ENCODE measurements around the gene CDH4.

The CDH4 gene

DNA sequence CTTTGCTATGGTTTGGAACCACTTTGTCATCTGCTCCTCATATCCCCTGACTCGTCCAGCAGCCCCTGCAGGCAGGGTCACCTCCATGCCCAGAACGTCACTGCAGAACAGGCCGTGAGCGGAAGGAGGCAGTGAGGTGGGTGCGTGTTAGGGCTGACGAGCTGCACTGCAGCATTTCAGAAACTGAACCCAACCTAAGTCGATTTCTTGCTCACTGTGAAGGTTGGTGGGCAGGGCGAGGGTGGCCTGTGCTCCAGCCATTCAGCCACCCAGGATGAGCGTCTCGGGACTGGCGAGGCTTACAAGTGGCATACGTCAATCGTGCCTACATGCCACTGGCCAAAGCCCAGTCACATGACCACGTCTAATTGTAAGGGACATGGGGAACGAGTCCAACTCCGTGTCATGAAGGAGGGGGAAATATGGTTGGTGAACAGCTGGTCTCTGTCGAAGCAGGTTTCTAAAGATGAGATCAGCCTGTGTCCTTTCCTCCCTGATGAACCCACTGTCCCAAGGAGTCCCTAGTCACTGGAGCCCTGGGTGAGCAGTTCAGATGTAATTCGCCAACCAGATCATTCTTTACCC is 524.5 kb downstream of the CDH4 start:
- DNase-seq, result no peak

DNA sequence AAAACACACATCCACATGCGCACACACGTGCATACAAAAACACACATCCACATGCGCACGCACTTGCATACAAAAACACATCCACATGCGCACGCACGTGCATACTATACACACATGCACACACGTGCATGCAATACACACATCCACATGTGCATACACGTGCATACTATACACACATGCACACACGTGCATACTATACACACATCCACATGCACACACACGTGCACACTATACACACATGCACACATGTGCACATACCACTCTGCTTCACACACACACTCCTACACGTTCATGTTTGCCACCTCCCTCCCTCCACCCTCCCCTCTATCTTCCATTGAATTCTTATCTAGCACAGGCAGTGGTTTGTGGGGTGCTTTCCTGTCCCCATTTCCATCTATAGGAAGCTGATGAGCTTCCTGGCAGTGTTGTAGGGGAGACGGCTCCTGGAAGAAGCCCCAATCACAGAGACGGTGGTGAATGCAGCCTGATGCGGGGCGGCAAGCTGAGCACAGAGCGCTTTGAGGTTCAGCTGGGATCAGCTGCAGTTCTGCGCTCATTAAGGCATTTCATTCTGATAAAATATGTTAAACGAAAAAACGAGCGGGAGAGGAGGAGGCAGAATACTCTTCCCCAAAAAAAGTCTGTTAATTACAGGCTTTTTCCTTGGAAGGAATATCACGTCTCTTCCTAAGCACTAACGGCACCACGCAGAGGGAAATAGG is 525.9 kb downstream of the CDH4 start:
- no peak for DNase-seq

DNA sequence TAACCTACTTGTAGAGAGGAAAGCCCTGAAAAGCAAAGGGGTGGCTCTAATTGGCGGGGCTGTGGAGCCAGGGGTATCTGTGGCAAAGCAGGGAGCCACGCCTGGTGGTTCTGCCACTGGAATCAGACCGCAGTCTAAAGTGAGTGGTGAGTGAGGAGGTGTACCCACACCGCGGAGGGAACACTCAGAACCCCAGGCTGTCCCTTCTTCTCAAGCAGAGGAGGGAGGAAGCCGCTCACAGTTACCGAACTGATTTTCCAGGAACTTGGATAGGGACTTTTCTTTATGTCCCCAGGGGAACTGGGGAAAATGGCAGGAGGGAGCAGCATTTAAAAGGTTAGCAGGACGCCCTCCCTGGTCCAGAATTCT is 526.4 kb downstream of the CDH4 start:
- DNase-seq, result no peak

DNA sequence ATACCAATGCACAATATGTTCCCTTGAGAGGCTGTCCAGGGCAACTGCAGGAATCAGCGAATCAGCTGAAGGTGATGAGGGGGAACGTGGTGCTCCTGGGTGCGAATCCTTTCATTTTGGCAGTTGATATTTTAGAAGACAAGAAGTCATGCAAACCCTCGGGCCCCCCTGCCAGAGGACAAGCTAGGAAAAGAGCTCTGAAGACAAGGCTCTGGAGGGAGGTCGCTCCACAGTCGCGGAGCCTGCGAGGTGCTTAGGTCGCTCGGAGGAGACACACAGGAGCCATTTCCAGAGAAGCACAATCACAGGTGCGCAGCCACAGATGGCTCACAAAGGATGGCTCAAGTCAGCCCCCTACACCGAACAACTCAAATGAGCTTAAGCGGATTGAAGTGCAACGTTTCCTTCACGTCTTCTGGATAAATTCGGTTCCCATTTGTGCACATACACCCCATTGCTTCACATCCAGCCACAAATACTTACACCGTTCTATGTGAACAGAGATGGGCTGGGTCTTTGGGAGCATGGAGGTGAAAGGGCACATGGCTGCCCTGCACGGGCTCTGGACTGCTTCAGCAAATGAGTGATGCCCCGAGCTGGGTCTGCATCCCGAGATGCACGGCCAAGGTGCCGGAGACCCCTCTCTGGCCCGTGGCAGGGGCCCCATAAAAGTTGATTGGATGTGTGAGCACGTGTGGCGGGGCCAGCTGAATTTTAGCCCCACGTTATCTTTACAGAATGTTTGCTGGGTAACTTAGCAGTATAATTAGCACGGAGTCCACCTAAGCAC is 527.3 kb downstream of the CDH4 start:
- DNase-seq, result no peak

DNA sequence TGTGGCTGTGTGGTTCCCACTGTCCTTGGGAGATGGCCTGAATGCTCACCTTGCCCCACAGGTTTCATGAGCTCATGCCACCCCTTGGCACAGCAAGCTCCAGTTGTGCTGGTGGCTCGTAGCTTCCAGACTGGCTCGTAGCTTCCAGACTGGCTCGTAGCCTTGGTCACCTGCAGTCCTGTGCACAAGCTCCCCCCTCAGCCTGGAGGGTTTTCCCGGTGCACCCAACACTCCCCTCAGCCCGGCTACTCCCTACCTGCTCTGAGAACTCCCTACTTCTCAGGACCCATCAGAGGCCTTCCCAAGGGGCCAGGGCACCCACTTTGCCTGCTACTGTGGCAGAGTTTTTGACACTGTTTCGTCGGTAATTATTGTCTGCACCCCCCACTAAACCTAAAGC is 528.0 kb downstream of the CDH4 start:
- no peak for DNase-seq

DNA sequence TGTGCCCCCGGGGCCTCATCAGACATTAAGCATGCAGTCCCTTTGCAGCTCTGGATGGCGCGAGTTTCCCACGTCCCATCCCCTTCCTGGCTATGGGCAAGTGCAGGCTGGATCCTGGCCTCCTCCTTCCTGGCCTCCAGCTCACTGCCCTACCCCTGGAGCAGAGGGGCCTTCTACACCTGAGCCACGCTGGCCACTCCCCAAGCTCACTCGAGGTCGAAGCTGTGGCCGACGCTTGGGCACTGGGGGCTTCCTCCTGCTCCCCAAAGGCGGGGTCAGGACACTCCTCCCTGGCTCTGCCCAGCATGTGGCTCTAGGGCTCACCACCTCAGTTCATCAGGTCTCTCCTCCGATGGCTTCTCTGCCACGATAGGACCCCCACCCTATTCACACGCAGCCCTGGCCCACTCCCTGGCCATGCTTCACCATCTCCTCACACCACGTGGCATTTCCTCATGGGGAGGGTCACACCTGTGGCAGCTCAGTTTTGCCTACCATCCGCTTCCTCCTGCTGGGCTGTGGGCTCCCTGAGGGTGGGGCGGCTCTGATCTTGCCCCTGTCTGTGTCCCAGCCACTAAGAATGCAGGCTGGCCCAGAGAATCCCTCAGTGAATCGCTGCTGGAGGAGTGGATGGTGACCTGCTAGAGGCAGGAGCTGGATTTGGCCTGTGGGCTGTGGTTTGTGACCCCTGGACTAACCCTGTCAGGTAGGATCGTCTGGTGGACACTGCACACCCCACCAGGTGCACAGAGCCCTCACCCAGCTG is 532.9 kb downstream of the CDH4 start:
- no peak for DNase-seq

DNA sequence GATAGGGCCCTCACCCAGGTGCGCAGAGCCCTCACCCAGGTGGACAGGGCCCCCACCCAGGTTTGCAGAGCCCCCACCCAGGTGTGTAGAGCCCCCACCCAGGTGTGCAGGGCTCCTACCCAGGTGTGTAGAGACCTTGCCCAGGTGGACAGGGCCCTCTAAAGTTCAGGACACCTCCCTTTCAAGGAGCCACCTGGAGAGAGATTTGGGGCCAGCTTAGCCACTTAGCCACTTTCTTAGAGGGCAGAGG is 533.4 kb downstream of the CDH4 start:
- no peak for DNase-seq

DNA sequence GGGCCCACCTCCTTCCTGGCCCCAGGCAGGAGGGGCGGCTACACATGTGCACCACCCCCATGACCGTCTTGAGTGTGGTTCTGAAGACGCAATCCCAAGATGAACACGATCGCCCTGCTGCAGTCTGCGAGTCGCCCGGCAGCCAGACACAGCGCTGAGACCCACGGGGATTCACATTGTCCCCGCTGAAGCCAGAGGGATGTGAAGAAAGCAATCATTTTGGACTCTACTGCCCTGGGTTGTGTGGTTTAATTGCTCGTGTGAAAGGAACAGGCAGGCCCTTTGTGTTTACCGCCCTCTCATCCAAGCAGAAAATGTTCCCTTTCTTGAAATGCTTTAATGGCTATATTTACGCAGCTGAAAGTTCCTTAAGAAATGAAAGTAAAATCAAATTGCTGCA is 534.2 kb downstream of the CDH4 start:
- no peak for DNase-seq

DNA sequence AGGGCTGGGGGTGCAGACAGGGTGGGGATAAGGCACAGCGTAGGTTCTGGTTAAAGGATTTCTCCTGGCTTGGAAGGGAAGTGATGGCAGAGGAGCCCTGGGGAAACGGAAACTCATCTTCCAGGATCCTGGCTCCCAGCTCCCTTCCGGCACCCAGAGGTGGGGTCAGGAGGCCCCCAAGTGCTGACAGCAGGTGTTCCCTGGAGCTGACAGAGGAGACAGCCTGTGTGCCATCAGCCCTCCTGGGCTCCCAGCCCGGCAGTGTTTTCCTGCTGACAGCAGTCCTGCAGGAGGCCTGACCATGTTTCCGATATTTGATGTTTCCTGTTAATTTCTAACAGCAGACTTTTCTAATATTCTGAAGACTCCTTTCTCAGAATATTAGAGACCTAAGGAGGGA is 536.3 kb downstream of the CDH4 start:
- DNase-seq, result no peak

DNA sequence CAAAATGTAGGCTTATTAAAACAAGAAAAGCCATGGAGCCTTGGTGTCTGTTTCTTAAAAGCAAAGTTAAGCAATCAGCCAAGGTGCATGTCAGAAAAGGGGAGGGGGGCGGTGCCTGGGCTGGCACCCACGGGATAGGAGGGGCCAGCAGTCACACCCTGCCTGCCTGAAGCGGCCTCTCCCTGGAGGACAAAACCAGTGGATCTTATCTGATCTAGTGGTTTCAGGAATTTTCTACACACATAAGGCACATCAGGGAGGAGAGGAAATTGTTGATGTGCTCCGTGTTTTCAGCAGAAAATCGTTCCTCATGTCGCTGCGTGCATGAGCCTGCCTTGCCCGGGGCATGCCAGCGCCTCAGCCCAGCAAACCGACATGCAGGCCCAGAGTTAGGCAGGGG is 537.3 kb downstream of the CDH4 start:
- no peak for DNase-seq

DNA sequence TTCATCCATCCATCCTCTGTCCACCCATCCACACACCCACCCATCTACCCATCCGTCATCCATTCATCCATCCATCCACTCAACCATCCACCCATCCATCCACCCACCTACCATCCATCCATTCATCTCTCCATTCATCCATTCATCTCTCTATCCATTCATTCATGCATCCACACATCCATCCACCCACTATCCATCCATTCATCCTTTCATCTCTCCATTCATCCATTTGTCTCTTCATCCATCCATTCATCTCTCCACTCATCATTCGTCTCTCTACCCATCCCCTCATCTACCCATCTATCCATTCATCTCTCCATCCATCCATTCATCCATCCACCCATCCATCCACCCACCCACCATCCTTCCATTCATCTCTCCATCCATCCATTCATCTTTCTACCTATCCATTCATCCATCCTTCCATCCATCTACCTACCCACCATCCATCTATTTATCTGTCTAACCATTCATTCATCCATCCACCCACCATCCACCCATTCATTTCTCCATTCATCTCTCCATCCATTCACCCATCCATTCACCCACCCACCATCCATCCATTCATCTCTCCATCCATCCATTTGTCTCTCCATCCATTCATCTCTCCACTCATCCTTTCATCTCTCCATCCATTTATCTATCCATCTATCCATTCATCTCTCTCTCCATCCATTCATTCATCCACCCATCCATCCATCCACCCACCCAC is 538.2 kb downstream of the CDH4 start:
- no peak for DNase-seq

DNA sequence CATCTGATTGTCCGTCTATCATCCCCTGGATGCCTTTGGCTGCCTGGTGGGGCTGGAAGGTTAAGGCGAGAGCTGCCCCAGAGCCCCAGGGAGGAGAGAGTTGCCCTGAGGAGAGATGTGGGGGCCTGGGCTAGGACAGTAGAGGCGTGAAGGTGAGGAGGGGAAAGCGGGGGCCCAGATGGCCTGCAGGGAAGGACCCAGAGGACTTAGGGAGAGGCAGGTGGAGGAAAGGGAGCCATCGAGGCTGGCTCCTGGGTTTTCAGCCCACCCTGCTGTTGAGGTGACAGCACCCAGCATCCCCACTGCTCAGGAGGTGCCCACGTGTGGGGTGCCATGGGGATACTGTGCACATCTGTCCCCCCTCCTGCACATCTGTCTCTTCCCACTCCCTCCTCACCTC is 539.9 kb downstream of the CDH4 start:
- no peak for DNase-seq

DNA sequence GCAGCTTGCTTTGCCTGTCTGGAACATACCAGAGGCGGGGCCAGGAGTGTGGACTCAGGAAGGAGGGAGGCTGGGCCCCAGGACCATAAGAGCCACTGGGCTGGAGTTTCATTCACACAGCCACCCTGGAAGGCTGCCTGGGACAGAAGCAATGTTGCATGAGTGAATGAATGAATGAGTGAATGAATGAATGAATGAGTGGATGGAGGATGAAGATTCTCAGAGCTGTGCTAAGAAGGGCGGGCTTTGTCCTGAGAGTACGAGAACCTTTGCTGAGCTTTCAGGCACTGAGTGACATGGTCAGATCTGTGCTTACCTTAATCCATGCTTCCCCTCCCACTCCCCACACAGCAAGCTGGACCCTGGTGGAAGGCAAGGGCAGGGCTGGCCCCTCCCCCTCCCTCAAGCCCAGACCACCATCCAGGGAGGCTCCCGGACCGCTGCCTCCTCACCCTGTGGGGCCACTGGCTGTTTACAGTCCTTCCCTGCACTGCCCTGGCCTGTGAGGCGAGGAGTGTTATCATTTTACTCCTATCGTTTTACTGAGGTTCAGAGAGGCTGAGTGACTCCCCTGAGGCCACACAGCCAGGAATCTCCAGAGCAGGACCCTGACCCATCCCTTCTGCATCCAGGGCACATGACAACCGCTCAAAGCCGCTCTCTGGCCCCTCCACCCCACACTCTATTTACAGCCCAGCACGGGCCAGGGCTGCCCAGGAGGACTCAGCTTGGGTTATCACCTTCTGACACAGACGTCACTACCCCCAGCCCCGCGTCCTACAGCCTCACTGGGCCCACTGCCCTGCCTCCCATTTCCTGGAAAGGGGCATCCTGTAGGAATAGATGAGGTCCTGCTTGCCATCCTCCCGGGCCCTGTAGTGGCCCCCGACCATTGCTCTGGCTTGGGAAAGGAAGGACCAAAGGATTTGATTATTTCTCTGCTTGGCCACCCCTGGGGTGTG is 543.9 kb downstream of the CDH4 start:
- no peak for DNase-seq

DNA sequence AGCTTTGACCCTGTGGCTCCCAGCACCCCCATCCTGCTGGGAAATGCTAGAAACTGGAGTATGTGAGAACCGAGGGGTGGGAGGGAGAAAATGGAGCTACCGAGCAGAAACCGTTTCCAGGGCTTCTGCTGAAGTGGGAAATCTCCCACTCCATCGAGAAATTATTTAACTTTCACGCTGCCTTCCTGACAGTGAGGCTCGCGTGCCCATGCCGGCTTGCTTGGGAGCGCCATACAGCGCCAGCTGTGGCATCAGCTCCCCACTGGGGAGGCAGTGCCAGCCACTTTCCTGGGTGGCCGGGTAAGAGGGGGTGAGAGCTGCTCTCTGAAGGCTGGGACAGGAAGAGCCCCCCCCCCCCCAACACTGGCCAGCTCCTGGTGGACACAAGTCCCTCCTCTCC is 544.7 kb downstream of the CDH4 start:
- DNase-seq, result no peak

DNA sequence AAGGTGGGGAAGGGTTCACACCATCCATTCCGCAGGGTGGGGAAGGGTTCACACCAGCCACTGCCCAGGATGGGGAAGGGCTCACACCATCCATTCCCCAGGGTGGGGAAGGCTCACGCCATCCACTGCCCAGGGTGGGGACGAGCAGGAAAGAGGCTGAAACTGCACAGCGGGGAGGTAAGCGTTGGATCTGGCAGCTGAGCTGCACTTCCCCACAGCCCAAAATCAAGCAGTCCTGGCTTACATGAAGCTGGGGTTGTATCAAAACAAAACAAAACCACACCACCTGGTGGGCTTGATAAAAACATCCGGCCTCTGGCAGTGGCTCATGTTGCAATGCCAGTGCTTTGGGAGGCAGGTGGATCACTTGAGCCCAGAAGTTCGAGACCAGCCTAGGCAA is 545.1 kb downstream of the CDH4 start:
- no peak for DNase-seq

DNA sequence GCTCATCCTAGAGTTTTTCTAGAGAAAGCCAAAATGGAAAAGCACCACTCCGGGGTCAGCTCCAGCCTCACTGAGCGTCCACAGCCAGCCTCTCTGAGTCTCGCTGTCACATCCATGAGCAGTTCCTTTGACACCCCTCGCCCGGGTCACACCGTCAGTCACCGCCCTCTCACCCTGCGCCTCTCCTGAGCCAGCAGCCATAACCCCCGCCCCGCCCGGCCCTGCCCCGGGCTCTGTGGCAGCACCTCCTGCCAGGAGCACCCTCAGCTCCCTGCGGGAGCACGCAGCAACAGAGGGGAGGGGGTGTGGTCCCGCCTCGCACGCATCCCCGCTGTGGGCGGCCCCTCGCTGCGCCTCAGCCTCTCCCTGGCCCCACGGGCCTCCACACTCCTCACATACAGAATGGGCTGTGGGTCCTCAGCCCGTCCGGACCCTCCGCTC is 545.9 kb downstream of the CDH4 start:
- no peak for DNase-seq

DNA sequence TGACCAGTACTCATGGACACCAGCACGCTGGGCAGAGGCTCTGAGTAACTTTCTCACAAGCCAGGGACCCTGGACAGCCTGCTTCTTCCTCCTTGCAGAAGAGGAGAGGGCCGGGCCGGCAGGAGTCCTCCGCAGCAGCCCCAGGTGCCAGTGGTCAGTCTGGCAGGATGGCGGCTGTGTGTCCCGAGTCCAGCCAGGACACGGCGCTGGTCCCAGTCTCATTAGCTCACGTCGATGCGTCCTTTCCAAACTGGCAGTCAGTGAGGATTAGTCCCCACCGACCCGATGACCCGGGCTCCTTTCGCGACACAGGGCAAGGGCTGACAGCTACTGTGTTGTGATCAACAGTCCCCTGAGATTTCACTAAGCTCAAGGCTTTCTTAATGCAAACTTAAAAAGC is 546.6 kb downstream of the CDH4 start:
- DNase-seq, result no peak

DNA sequence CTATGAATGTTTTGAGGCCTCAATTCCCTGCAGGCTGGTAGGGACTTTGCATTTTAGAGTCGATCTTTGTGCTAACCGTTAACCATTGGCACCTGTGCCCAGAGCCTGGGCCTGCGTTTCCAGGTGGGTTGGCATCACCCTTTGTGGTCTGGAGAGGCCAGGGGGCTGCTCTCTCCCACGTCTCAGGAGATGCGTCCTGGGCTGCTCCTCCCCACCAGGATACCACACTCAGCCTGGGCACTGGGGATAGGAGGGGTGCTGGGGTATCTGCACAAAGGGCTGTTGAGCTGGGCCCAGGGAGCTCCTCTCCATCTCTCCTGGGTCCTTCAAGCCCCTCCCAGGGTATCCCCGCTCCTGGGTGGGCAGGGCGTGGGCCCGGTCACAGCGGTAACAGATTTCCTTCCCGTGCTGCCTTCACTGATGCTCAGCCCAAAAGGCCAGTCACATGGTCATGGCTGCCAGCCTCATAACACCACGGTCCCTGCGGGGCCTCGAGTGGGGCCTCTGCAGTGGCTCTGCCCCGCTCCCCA is 547.4 kb downstream of the CDH4 start:
- no peak for DNase-seq

DNA sequence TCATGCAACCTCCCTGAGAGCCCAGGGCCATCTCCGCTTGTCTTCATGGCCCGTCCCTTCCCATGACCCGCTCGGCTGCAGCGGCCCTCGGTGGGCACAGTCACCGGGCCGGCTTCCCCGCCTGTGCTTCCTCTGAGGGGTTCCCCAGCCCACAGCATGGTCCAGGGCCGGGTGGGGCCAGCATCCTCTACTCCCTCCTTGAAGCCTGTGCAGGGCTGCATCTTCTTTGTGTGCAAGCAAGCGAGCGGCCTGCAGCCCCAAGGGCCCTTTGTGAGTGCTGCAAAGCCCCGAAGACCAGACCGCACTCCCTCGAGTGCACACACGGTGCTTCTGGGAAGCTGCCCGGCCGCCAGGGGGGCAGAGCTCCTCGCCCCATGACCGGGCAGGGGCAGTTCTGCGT is 547.9 kb downstream of the CDH4 start:
- no peak for DNase-seq

DNA sequence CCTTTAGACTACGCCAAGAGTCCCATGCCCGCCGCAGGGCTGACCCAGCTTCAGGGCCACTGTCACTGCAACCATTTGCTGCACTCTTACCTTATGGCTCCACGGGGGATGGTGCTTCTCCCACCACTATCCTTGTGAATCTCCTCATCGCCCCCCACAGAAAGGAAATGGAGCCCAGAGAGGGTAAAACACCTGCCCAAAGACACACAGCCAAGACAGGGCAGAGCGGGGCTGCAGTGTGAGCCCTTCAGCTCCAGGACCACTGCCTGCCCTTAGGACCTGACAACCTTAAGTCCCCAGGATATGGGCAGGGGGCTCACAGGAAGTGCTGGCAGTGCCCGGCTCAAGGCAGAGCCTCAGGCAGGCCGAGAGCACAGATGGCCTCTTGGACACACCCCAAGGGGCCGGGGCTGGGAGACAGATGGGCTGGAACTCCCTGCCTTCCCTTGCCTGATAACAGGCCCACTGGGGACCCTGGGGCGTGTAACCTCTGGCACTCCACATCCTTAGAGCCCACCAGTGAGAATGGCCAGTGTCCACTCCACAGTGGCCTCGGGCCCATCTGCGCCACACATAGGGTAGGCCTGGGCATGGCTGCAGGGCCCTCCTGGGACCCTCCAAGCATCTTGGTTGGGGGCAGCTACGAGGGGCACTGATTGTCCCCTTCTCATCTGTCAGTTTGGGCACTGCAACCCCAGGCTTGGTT is 548.5 kb downstream of the CDH4 start:
- DNase-seq, result no peak

DNA sequence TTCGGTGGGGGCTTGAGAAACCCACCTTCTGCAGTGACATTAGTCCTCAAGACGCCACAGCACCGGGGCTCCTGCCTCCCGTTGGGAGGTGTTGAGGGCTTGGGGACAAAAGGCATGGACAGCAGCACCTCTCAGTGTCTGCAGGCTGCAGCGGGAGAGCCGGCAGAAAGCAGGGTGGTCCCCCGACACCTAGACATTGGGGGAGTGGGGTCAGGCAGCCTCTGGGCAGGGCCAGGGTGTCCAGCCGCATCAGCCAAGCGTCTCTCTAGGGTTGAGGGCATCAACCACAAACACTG is 549.0 kb downstream of the CDH4 start:
- no peak for DNase-seq
